ENCODE data around the gene FBXL7.

Gene FBXL7

DNA sequence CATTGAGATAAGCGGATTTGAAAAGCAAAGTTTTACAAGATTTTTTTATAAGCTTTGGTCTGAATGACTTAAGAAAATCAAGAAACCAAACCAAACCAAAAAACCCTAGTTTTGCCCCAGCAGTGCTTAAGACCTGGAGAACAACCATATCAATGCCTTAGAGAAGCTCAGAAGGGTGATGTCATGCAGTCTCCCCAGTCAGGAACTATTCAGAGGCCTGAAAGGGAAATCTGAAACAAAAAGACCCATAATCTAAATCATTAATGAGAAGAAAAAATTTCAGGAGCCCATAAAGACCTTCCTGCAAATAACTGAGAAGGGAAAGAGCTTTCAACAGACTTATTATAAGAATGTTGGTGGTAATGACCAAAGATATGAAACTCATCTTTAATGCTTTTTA is 399.5 kb downstream of the FBXL7 start:
- H3K4me3 ChIP-seq (ENCODE audit: low read depth in 1 of 2, low read length in 2 of 2), result no peak overlapping the region
- H3K27me3 ChIP-seq (ENCODE audit: control insufficient read depth in 1 of 2, insufficient read depth in 2 of 2, low read length in 2 of 2), result no peaks in the 10 kb centered on the region
- no peaks in the 10 kb centered on the region for H3K9me3 ChIP-seq (ENCODE audit: low read length)
- no peak overlapping the region for H3K27ac ChIP-seq (ENCODE audit: low read depth, low read length)
- peaks cover 12% of the 10 kb centered on the region for H3K4me1 ChIP-seq (ENCODE audit: insufficient read depth, low read length)
- H3K9ac ChIP-seq (ENCODE audit: low read length), result no peak overlapping the region
- H3K36me3 ChIP-seq (ENCODE audit: insufficient read depth, low read length), result no peaks in the 10 kb centered on the region

- Histone ChIP-seq H3K27ac (ENCODE audit: low read depth, low read length) (no peak overlapping the region), H3K9ac (ENCODE audit: low read length) (no peak overlapping the region), H3K27me3 (ENCODE audit: control insufficient read depth in 1 of 2, insufficient read depth in 2 of 2, low read length in 2 of 2) (no peaks in the 10 kb centered on the region), H3K36me3 (ENCODE audit: insufficient read depth, low read length) (no peaks in the 10 kb centered on the region), H3K4me1 (ENCODE audit: insufficient read depth, low read length) (peaks cover 12% of the 10 kb centered on the region), H3K4me3 (ENCODE audit: low read depth in 1 of 2, low read length in 2 of 2) (no peak overlapping the region), H3K9me3 (ENCODE audit: low read length) (no peaks in the 10 kb centered on the region)
Observed at GRCh38 chr5:15901151-15901550, 401.2 kb downstream of the FBXL7 start.

DNA sequence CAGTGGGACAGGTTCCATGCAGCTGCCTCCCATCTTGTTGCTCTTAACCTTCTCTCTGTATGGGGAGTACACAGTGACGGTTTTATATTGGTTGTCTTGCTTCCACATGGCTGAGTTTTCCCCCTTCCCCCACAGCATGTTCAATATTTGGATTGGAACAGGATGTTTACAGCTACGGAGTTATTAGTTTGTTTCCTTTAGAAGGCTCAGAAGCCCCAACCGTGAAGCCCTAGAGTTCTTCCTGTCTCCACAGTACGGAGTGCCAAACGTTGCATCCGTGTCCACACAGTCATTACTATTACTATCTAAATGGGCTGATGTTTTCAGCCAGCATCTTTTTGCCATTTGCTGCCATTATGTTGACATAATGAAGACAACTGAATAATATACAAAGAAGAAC is 402.1 kb downstream of the FBXL7 start:
- Histone ChIP-seq H3K36me3 (ENCODE audit: insufficient read depth, low read length) (no peaks in the 10 kb centered on the region), H3K9me3 (ENCODE audit: low read length) (no peaks in the 10 kb centered on the region), H3K27me3 (ENCODE audit: control insufficient read depth in 1 of 2, insufficient read depth in 2 of 2, low read length in 2 of 2) (no peaks in the 10 kb centered on the region), H3K4me1 (ENCODE audit: insufficient read depth, low read length) (peaks cover 12% of the 10 kb centered on the region), H3K9ac (ENCODE audit: low read length) (no peak overlapping the region), H3K4me3 (ENCODE audit: low read depth in 1 of 2, low read length in 2 of 2) (no peak overlapping the region), H3K27ac (ENCODE audit: low read depth, low read length) (no peak overlapping the region)

DNA sequence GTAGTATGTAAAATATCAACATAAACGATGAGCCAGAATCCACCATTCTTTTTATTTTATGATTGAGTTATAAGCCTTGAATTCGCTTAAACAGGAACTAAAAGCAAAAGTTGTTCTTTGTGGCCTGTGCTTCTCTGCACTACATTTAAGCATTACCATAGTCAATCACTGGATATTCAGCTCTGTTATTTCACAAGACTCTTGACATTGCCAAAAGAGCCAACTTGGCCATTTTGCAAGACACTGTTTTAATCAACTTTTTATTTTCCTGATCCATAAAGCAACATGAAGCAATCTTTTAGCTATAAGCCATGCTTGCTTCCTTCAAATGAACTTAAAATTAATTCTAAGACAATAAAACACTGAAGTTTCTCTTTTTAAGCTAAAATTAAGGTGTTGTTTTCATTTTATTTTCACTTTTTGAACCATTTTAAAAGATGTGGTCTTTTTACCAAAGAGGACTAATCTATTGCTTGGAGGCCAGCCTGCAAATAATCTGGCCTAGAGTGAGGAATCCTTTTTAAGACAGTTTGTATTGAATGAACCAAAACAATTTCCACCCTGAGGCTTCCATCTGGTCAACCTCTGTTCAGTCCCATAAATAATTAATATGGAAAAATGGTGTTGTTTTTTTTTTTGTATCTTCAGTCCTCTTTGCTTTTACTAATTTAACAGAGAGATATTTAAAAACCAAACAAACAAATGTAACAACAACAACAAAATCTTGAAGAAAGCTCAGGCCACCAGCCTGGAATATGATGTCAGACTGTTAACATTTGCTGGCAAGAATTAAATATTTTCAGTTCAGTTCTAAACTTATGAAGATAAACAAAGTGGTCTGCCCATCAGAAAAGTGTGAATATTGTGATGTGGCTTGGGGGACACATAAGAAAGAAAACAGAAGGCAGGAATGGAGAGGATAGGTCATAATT is 405.2 kb downstream of the FBXL7 start:
- Histone ChIP-seq H3K36me3 (ENCODE audit: insufficient read depth, low read length) (no peaks in the 10 kb centered on the region), H3K27ac (ENCODE audit: low read depth, low read length) (no peak overlapping the region), H3K27me3 (ENCODE audit: control insufficient read depth in 1 of 2, insufficient read depth in 2 of 2, low read length in 2 of 2) (no peaks in the 10 kb centered on the region), H3K4me3 (ENCODE audit: low read depth in 1 of 2, low read length in 2 of 2) (no peak overlapping the region), H3K9ac (ENCODE audit: low read length) (no peak overlapping the region), H3K9me3 (ENCODE audit: low read length) (no peaks in the 10 kb centered on the region), H3K4me1 (ENCODE audit: insufficient read depth, low read length) (peaks cover 8% of the 10 kb centered on the region)

DNA sequence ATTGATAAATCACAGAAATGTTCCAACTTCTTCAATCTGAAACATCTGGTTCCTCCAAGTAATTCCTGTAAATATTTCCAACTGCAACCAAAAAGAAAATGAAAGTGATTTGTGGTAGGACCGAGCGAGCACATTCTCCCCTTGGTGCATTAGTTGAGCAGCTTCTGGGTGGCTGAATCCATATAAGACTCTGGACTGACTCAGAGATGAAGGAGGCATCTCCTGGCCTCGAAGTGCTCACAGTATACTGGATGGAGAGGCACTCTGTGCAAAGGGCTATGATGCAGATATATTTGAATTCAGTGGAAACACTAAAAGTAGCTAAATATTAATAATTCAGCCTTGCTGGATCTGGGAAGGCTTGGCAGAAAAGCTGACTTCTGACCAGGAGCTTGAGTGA is 414.7 kb downstream of the FBXL7 start:
- no peaks in the 10 kb centered on the region for H3K4me1 ChIP-seq (ENCODE audit: insufficient read depth, low read length)
- H3K27ac ChIP-seq (ENCODE audit: low read depth, low read length), result no peak overlapping the region
- no peaks in the 10 kb centered on the region for H3K36me3 ChIP-seq (ENCODE audit: insufficient read depth, low read length)
- H3K9ac ChIP-seq (ENCODE audit: low read length), result no peak overlapping the region
- peak overlapping the region in 1 of 2 donors; percentile 0 for H3K4me3 ChIP-seq (ENCODE audit: low read depth in 1 of 2, low read length in 2 of 2)
- no peaks in the 10 kb centered on the region for H3K9me3 ChIP-seq (ENCODE audit: low read length)
- no peaks in the 10 kb centered on the region for H3K27me3 ChIP-seq (ENCODE audit: control insufficient read depth in 1 of 2, insufficient read depth in 2 of 2, low read length in 2 of 2)

GRCh38 chr5:15926586-15926985 is 426.6 kb downstream of the FBXL7 start:
- Histone ChIP-seq H3K4me1 (ENCODE audit: insufficient read depth, low read length) (peaks cover 5% of the 10 kb centered on the region), H3K9me3 (ENCODE audit: low read length) (no peaks in the 10 kb centered on the region), H3K4me3 (ENCODE audit: low read depth in 1 of 2, low read length in 2 of 2) (no peak overlapping the region), H3K27ac (ENCODE audit: low read depth, low read length) (no peak overlapping the region), H3K9ac (ENCODE audit: low read length) (no peak overlapping the region), H3K27me3 (ENCODE audit: control insufficient read depth in 1 of 2, insufficient read depth in 2 of 2, low read length in 2 of 2) (no peaks in the 10 kb centered on the region), H3K36me3 (ENCODE audit: insufficient read depth, low read length) (no peaks in the 10 kb centered on the region)

DNA sequence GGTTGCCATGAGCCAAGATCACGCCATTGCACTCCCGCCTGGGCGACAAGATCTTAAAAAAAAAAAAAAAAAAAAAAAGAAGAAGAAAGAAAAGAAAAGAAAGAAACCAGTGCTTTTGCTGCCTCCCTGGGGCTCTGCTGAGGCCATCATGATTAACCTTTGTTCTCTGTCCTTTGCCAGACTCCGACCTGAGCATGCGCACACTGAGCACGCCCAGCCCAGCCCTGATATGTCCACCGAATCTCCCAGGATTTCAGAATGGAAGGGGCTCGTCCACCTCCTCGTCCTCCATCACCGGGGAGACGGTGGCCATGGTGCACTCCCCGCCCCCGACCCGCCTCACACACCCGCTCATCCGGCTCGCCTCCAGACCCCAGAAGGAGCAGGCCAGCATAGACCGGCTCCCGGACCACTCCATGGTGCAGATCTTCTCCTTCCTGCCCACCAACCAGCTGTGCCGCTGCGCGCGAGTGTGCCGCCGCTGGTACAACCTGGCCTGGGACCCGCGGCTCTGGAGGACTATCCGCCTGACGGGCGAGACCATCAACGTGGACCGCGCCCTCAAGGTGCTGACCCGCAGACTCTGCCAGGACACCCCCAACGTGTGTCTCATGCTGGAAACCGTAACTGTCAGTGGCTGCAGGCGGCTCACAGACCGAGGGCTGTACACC is 427.9 kb downstream of the FBXL7 start:
- Histone ChIP-seq H3K9ac (ENCODE audit: low read length) (no peak overlapping the region), H3K9me3 (ENCODE audit: low read length) (no peaks in the 10 kb centered on the region), H3K36me3 (ENCODE audit: insufficient read depth, low read length) (no peaks in the 10 kb centered on the region), H3K4me3 (ENCODE audit: low read depth in 1 of 2, low read length in 2 of 2) (no peak overlapping the region), H3K4me1 (ENCODE audit: insufficient read depth, low read length) (peaks cover 5% of the 10 kb centered on the region), H3K27ac (ENCODE audit: low read depth, low read length) (no peak overlapping the region), H3K27me3 (ENCODE audit: control insufficient read depth in 1 of 2, insufficient read depth in 2 of 2, low read length in 2 of 2) (no peaks in the 10 kb centered on the region)

GRCh38 chr5:15929611-15930263 is 429.8 kb downstream of the FBXL7 start:
- no peak overlapping the region for H3K9ac ChIP-seq (ENCODE audit: low read length)
- H3K36me3 ChIP-seq (ENCODE audit: insufficient read depth, low read length), result no peaks in the 10 kb centered on the region
- no peaks in the 10 kb centered on the region for H3K9me3 ChIP-seq (ENCODE audit: low read length)
- no peak overlapping the region for H3K27ac ChIP-seq (ENCODE audit: low read depth, low read length)
- no peaks in the 10 kb centered on the region for H3K27me3 ChIP-seq (ENCODE audit: control insufficient read depth in 1 of 2, insufficient read depth in 2 of 2, low read length in 2 of 2)
- peaks cover 5% of the 10 kb centered on the region for H3K4me1 ChIP-seq (ENCODE audit: insufficient read depth, low read length)
- no peak overlapping the region for H3K4me3 ChIP-seq (ENCODE audit: low read depth in 1 of 2, low read length in 2 of 2)

DNA sequence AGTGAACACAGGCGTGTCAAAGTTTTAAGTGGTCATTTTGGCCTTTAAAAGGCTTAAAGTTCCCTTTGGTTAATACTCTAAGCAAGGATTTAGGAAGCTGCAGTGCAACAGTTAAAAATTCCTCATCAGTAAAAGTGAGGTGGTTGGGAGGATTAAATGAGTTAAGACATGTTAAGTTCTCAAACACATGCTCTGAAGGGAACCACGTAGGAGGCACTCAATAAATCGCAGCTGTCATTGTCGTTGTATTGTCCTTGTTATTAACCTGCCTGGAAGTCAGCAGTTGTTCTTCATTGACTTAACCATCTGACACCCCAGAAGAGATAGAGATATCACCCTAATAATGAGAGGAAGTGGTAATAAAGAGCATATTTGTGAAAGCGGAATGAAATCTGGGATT is 432.1 kb downstream of the FBXL7 start:
- no peaks in the 10 kb centered on the region for H3K9me3 ChIP-seq (ENCODE audit: low read length)
- H3K36me3 ChIP-seq (ENCODE audit: insufficient read depth, low read length), result peaks cover 6% of the 10 kb centered on the region
- H3K4me3 ChIP-seq (ENCODE audit: low read depth in 1 of 2, low read length in 2 of 2), result no peak overlapping the region
- no peak overlapping the region for H3K27ac ChIP-seq (ENCODE audit: low read depth, low read length)
- peaks cover 5% of the 10 kb centered on the region for H3K4me1 ChIP-seq (ENCODE audit: insufficient read depth, low read length)
- no peaks in the 10 kb centered on the region for H3K27me3 ChIP-seq (ENCODE audit: control insufficient read depth in 1 of 2, insufficient read depth in 2 of 2, low read length in 2 of 2)
- no peak overlapping the region for H3K9ac ChIP-seq (ENCODE audit: low read length)

GRCh38 chr5:15933259-15934207 is 433.6 kb downstream of the FBXL7 start:
- H3K27ac ChIP-seq (ENCODE audit: low read depth, low read length), result no peak overlapping the region
- no peak overlapping the region for H3K4me3 ChIP-seq (ENCODE audit: low read depth in 1 of 2, low read length in 2 of 2)
- H3K36me3 ChIP-seq (ENCODE audit: insufficient read depth, low read length), result peaks cover 13% of the 10 kb centered on the region
- H3K27me3 ChIP-seq (ENCODE audit: control insufficient read depth in 1 of 2, insufficient read depth in 2 of 2, low read length in 2 of 2), result no peaks in the 10 kb centered on the region
- H3K9me3 ChIP-seq (ENCODE audit: low read length), result no peaks in the 10 kb centered on the region
- H3K9ac ChIP-seq (ENCODE audit: low read length), result no peak overlapping the region
- peaks cover 5% of the 10 kb centered on the region for H3K4me1 ChIP-seq (ENCODE audit: insufficient read depth, low read length)
